GM23248 (cell line): ENCODE results near the gene SZT2. TPM values are rescaled to one million over a fixed set of nuclear protein-coding genes. Genes with fewer than 3 reads are reported as not detected.

Source experiments
- DNase-seq: peaks from one replicate; pipeline ENCODE4 v3.0.0-alpha.2; 2015
- H2AFZ ChIP-seq: fragments of 200-600 bp; sonication (generic); 2 replicates; pipeline ENCODE4 v1.6.1; 2016; ENCODE audit warnings: antibody characterized with exemption
- H3F3A ChIP-seq: fragments of 200-600 bp; sonication (generic); 2 replicates; pipeline ENCODE4 v1.6.1; 2016; ENCODE audit warnings: mild to moderate bottlenecking, antibody characterized with exemption, mixed run types; ENCODE audit not compliant: insufficient read depth
- H3K27ac ChIP-seq: fragments of 200-600 bp; sonication (generic); 2 replicates; pipeline ENCODE4 v1.5.1; 2016; ENCODE audit warnings: mild to moderate bottlenecking
- H3K27me3 ChIP-seq: fragments of 200-600 bp; sonication (generic); replicated peaks from 2 replicates; pipeline ENCODE4 v1.6.1; 2016; ENCODE audit warnings: mild to moderate bottlenecking; ENCODE audit not compliant: insufficient read depth
- H3K36me3 ChIP-seq: fragments of 200-600 bp; sonication (generic); 2 replicates; pipeline ENCODE4 v1.6.1; 2016; ENCODE audit warnings: low read depth, mild to moderate bottlenecking
- H3K4me1 ChIP-seq: fragments of 200-600 bp; sonication (generic); 2 replicates; pipeline ENCODE4 v1.6.1; 2016; ENCODE audit warnings: mild to moderate bottlenecking; ENCODE audit not compliant: insufficient read depth
- H3K4me2 ChIP-seq: fragments of 200-600 bp; sonication (generic); one replicate; pipeline ENCODE4 v1.6.1; 2016; ENCODE audit warnings: mild to moderate bottlenecking; ENCODE audit not compliant: unreplicated experiment
- H3K4me3 ChIP-seq: fragments of 200-600 bp; sonication (generic); 2 replicates; pipeline ENCODE4 v1.5.1; 2016; ENCODE audit warnings: mild to moderate bottlenecking
- H3K79me2 ChIP-seq: fragments of 200-600 bp; sonication (generic); 2 replicates; pipeline ENCODE4 v1.6.1; 2016; ENCODE audit warnings: mild to moderate bottlenecking; ENCODE audit not compliant: insufficient read depth
- H3K9ac ChIP-seq: fragments of 200-600 bp; sonication (generic); 2 replicates; pipeline ENCODE4 v1.6.1; 2016; ENCODE audit warnings: mild to moderate bottlenecking
- H3K9me2 ChIP-seq: fragments of 200-600 bp; sonication (generic); 2 replicates; pipeline ENCODE4 v1.6.1; 2016; ENCODE audit warnings: mixed run types, mild to moderate bottlenecking, moderate library complexity; ENCODE audit not compliant: insufficient read depth
- H3K9me3 ChIP-seq: fragments of 200-600 bp; sonication (generic); one replicate; pipeline ENCODE4 v1.6.1; 2017; ENCODE audit warnings: low read depth
- H4K20me1 ChIP-seq: fragments of 200-600 bp; sonication (generic); 2 replicates; pipeline ENCODE4 v1.6.0; 2016; ENCODE audit not compliant: insufficient read depth
- EZH2 ChIP-seq: fragments of 200-600 bp; sonication (generic); IDR thresholded peaks from 2 replicates; pipeline ENCODE4 v1.6.1; 2018; ENCODE audit warnings: antibody characterized with exemption, mild to moderate bottlenecking; ENCODE audit not compliant: insufficient read depth, poor library complexity, severe bottlenecking
- EZH2phosphoT487 ChIP-seq: fragments of 200-600 bp; sonication (generic); IDR thresholded peaks from 2 replicates; pipeline ENCODE4 v1.6.1; 2018; ENCODE audit warnings: antibody characterized with exemption, moderate library complexity, mild to moderate bottlenecking, low read depth; ENCODE audit not compliant: insufficient read depth
- WGBS, 2 experiments: methylation state at CpG; one replicate each; pipeline ENCODE4 v1.1.6; 2015 to 2017; ENCODE audit warnings: low lambda C conversion rate in 2 of 2, low coverage in 1 of 2; ENCODE audit errors: missing lambda C conversion rate in 2 of 2; 5-methylcytosine and 5-hydroxymethylcytosine counted together
- in situ Hi-C: fragments of 300-500 bp; cut with MboI; formaldehyde crosslinking; loops from 2 replicates; pipeline ENCODE4 v1.15.0; 2020
- polyA plus RNA-seq: library from polyadenylated mRNA; unstranded; fragments of >200 nt; fragmentation: Nextera tagmentation; extraction: Ambion mirVana; gene quantifications from 2 replicates; pipeline ENCODE4 v1.2.1, GENCODE V29; 2016
- total RNA-seq: library from RNA; depleted of rRNA; stranded (reverse); fragments of >200 nt; shearing (Covaris generic); gene quantifications from 2 replicates; pipeline ENCODE4 v1.2.3, GENCODE V29; 2014

Gene SZT2
- total and polyA plus RNA-seq, 2 experiments from 2014 or later: 6.4 to 12.6 TPM

DNA sequence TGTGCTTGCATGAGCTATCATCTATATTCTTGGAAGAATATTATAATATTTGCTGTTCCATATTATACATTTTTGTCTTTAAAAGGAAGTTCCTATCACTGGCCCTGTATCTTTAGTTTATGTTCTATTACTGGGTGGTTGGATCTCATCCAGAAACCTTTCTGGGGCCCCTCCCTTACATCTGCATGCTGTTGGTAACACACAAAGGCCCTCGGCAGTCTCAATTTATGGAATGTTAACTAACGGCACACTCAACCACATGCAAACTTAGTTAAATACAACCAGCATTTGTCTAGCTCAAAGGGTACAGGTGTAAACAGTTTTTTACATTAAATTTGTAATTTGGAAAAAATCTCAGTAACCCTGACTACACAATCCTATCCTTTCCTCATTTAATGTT is 73.8 kb downstream of the SZT2 start:
- TF ChIP-seq EZH2phosphoT487: no peak
- TF ChIP-seq EZH2: no peak
- H3K9me2 ChIP-seq: no peaks in the 10 kb centered on the region
- WGBS, 2 experiments: 67 to 75% methylated on average over 2 of the region's 2 CpGs

DNA sequence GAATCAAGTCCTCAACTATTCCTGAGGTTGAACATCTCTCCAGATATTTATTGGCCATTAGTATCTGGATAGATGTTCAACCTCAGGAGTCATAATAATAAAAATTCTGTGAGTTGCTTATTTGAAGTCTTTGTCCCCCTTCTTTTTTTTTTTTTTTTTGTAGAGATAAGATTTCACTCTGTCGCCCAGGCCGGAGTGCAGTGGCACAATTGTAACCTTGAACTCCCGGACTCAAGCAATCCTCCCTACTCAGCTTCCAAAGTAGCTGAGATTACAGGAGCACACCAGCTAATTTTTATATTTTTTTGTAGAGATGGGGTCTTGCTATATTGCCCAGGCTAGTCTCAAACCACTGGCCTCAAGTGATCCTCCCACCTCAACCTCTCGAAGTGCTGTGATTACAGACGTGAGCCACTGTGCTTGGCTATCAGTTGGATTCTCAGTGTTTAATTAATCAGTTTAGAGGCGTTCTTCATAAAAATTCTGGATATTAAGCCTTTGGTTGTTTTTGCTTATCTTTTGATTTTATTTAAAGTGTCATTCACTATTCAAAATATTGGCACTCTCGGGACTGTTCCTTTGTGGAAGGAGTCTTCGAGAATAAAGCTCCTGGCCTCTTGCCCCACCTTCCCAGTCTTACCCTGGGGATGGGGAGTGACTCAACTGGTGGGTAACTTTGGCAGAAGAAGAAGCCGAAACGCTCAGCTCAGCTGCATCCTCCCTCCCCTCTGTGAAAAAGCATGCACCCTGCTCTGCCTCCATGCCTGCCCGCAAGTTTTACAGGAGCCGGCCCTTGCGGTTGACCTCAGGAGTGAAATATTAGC is 75.2 kb downstream of the SZT2 start:
- TF ChIP-seq EZH2 (no peak), EZH2phosphoT487 (no peak)
- H3K9me2 ChIP-seq: no peaks in the 10 kb centered on the region
- in situ Hi-C loops: no loop called here
- H3K4me1 ChIP-seq: no peaks in the 10 kb centered on the region
- no peak overlapping the region for H2AFZ ChIP-seq
- no peaks in the 10 kb centered on the region for H3K27me3 ChIP-seq
- no peaks in the 10 kb centered on the region for H3K9me3 ChIP-seq
- H4K20me1 ChIP-seq: no peaks in the 10 kb centered on the region
- H3K4me2 ChIP-seq: no peak overlapping the region
- no peaks in the 10 kb centered on the region for H3F3A ChIP-seq
- H3K79me2 ChIP-seq: no peaks in the 10 kb centered on the region
- no peaks in the 10 kb centered on the region for H3K36me3 ChIP-seq
- H3K4me3 ChIP-seq: no peak overlapping the region
- no peak overlapping the region for H3K27ac ChIP-seq
- WGBS, 2 experiments: 91 to 92% methylated on average over 13 of the region's 13 CpGs
- DNase-seq: no peak
- H3K9ac ChIP-seq: no peak overlapping the region

More for the DNA sequence above, 73.8 kb downstream of the SZT2 start:
- Histone ChIP-seq H3K36me3 (no peaks in the 10 kb centered on the region), H3K9me3 (no peaks in the 10 kb centered on the region), H3K27me3 (no peaks in the 10 kb centered on the region), H3K4me2 (no peak overlapping the region), H4K20me1 (no peaks in the 10 kb centered on the region), H2AFZ (no peak overlapping the region), H3F3A (no peaks in the 10 kb centered on the region), H3K9ac (no peak overlapping the region), H3K79me2 (no peaks in the 10 kb centered on the region), H3K4me1 (no peaks in the 10 kb centered on the region), H3K4me3 (no peak overlapping the region), H3K27ac (no peak overlapping the region)
- in situ Hi-C loops: no loop called here
- no peak for DNase-seq

DNA sequence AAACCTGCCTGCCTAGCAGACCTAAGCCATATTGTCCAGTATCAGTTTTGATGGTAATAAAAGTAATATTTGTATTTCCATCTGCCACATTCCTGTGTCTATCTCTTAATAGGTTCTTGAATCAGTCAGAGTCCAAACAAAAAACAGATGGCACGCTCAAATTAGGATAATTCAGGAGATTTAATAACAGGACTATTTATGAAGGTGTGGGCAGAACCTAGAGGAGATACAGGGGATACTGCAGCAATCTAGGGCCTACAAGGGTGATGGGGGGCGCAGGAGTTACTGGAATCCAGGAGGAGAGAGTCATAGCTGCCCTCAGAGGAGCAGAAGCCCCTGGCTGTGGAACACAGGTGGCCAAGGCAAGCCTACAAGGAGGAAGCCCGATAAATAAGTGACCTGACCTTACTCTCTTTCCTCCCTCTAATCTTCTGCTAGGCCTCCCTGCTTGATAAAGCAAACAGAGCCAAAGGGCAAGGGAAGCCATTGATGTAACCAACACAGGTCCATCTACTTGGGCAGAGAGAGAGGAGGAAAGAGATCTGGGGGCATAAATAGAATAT is 75.9 kb downstream of the SZT2 start:
- no peak overlapping the region for H3K4me3 ChIP-seq
- H3K27me3 ChIP-seq: no peaks in the 10 kb centered on the region
- H3K4me1 ChIP-seq: no peaks in the 10 kb centered on the region
- no peak overlapping the region for H2AFZ ChIP-seq
- in situ Hi-C loops: no loop called here
- H3K36me3 ChIP-seq: no peaks in the 10 kb centered on the region
- H3K79me2 ChIP-seq: no peaks in the 10 kb centered on the region
- no peaks in the 10 kb centered on the region for H3K9me2 ChIP-seq
- no peak for DNase-seq
- H4K20me1 ChIP-seq: no peaks in the 10 kb centered on the region
- TF ChIP-seq EZH2phosphoT487 (no peak), EZH2 (no peak)
- no peak overlapping the region for H3K27ac ChIP-seq
- H3K9ac ChIP-seq: no peak overlapping the region
- WGBS, 2 experiments: 78 to 82% methylated on average over 3 of the region's 3 CpGs
- H3K9me3 ChIP-seq: no peaks in the 10 kb centered on the region
- H3F3A ChIP-seq: no peaks in the 10 kb centered on the region
- H3K4me2 ChIP-seq: no peak overlapping the region

DNA sequence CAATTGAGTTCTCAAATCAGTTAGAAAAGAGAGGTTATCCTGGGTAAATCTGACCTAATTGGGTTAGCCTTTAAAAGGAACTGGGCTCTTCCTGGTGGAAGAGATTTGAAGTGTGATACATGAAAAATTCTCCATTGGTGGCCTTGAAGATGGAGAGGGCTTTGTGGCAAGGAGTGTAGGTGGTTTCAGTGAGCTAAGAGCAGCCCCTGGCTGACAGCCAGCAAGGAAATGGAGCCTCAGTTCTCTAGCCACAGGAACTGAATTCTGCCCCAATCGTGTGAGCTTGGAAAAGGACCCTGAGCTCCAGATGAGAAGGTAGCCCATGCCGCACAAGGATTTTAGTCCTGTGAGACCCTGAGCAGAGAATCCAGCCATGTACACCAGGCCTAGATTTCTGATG is 76.7 kb downstream of the SZT2 start:
- no peaks in the 10 kb centered on the region for H4K20me1 ChIP-seq
- no peak overlapping the region for H3K4me3 ChIP-seq
- H3K36me3 ChIP-seq: no peaks in the 10 kb centered on the region
- H3K4me2 ChIP-seq: no peak overlapping the region
- H3K9ac ChIP-seq: no peak overlapping the region
- no peak overlapping the region for H2AFZ ChIP-seq
- H3K27ac ChIP-seq: no peak overlapping the region
- H3K9me2 ChIP-seq: no peaks in the 10 kb centered on the region
- H3K9me3 ChIP-seq: no peaks in the 10 kb centered on the region
- WGBS, 2 experiments: 83 to 86% methylated on average over 2 of the region's 2 CpGs
- no peak for DNase-seq
- H3F3A ChIP-seq: no peaks in the 10 kb centered on the region
- H3K27me3 ChIP-seq: no peaks in the 10 kb centered on the region
- no peaks in the 10 kb centered on the region for H3K4me1 ChIP-seq
- TF ChIP-seq EZH2: no peak
- no peak for TF ChIP-seq EZH2phosphoT487
- H3K79me2 ChIP-seq: no peaks in the 10 kb centered on the region
- in situ Hi-C loops: no loop called here
